Thyroid gland (tissue), 4 donors: Measurements from ENCODE around the gene MGST1. TPM values are rescaled to one million over a fixed set of nuclear protein-coding genes. Genes with fewer than 3 reads are reported as not detected.
A peak's percentile ranks its signal among the peaks of the same experiment; 100 is the strongest.
"Not testable (repeated sequence)": the region's sequence is repeated elsewhere in the genome, so short reads cannot be mapped to it uniquely, and the experiment has no call there.

Source experiments
- DNase-seq, 2 donors: peaks; one replicate each; pipeline ENCODE4 v3.0.0-alpha.2; 2019
- H3K27ac ChIP-seq, 3 donors: fragments of 200-600 bp; sonication (generic); 1 replicate in 2 of 3; 2 replicates in 1 of 3; pipeline ENCODE4 v1.5.1; 2016 to 2019; ENCODE audit warnings: mild to moderate bottlenecking in 1 of 3, moderate library complexity in 1 of 3
- H3K27me3 ChIP-seq: fragments of 200-600 bp; sonication (generic); one replicate; pipeline ENCODE4 v1.5.1; 2019
- H3K36me3 ChIP-seq, 2 donors: fragments of 200-600 bp; sonication (generic); one replicate each; pipeline ENCODE4 v1.5.1; 2016 to 2019
- H3K4me1 ChIP-seq, 2 donors: fragments of 200-600 bp; sonication (generic); one replicate each; pipeline ENCODE4 v1.5.1; 2017 to 2019
- H3K4me3 ChIP-seq, 3 donors: fragments of 200-600 bp; sonication (generic); replicated peaks in 1 of 3; 1 replicate in 2 of 3; 2 replicates in 1 of 3; pipeline ENCODE4 v1.5.1; 2016; ENCODE audit warnings: mild to moderate bottlenecking in 1 of 3
- H3K9me3 ChIP-seq: fragments of 200-600 bp; sonication (generic); one replicate; pipeline ENCODE4 v1.5.1; 2017
- POLR2A ChIP-seq, 2 donors: fragments of 450-650 bp; IDR thresholded peaks; one replicate each; pipeline ENCODE4 v1.6.1; 2017; ENCODE audit warnings: antibody characterized with exemption in 2 of 2, mild to moderate bottlenecking in 2 of 2, moderate library complexity in 1 of 2
- WGBS, 2 donors: methylation state at CpG; one replicate each; pipeline ENCODE4 v1.1.5; 2017; 5-methylcytosine and 5-hydroxymethylcytosine counted together
- intact Hi-C: fragments of 100-400 bp; cut with DNase I; formaldehyde crosslinking; loops from one replicate; pipeline ENCODE4 v1.15.1; 2023
- total RNA-seq, 4 donors: library from RNA; depleted of rRNA; stranded (reverse); fragments of >200 nt; gene quantifications; one replicate each; pipeline ENCODE4 v1.2.3, GENCODE V29; 2016
- TF ChIP-seq, protein P1 (sequence below), 6 experiments: fragments of 200-600 bp in 3 of 6; fragments of 450-650 bp in 3 of 6; sonication (generic) in 3 of 6; IDR thresholded peaks; one replicate each; pipeline ENCODE4 v1.5.1; 2016 to 2019; ENCODE audit warnings: antibody characterized with exemption in 6 of 6, mild to moderate bottlenecking in 2 of 6, inconsistent platforms in 1 of 6, moderate library complexity in 1 of 6

The MGST1 gene
- total RNA-seq, 4 donors from 2014 or later = 454 to 666 (median 594) TPM

DNA sequence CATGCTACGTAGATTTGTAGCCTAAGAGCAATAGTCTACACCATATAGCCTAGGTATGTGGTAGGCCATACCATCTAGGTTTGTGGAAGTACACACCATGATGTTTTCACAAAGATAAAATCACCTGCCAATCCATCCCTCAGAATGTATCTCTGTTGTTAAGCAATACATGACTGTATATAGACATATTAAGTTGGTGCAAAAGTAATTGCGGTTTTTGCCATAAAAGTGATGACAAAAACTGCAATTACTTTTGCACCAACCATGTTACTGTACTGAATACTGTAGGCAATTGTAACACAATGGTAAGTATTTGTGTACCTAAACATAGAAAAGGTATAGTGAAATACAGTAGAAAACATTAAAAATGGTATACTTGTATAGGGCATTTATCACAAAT lies 40.5 kb downstream of the MGST1 start:
- intact Hi-C loops = no loop called here
- WGBS, 2 donors = 63 to 96% methylated on average over 2 of the region's 2 CpGs
- TF ChIP-seq, protein P1, sequence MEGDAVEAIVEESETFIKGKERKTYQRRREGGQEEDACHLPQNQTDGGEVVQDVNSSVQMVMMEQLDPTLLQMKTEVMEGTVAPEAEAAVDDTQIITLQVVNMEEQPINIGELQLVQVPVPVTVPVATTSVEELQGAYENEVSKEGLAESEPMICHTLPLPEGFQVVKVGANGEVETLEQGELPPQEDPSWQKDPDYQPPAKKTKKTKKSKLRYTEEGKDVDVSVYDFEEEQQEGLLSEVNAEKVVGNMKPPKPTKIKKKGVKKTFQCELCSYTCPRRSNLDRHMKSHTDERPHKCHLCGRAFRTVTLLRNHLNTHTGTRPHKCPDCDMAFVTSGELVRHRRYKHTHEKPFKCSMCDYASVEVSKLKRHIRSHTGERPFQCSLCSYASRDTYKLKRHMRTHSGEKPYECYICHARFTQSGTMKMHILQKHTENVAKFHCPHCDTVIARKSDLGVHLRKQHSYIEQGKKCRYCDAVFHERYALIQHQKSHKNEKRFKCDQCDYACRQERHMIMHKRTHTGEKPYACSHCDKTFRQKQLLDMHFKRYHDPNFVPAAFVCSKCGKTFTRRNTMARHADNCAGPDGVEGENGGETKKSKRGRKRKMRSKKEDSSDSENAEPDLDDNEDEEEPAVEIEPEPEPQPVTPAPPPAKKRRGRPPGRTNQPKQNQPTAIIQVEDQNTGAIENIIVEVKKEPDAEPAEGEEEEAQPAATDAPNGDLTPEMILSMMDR (IDR thresholded peaks at IDR 0.05) = no peak
- TF ChIP-seq POLR2A (IDR thresholded peaks at IDR 0.05) = no peak

DNA sequence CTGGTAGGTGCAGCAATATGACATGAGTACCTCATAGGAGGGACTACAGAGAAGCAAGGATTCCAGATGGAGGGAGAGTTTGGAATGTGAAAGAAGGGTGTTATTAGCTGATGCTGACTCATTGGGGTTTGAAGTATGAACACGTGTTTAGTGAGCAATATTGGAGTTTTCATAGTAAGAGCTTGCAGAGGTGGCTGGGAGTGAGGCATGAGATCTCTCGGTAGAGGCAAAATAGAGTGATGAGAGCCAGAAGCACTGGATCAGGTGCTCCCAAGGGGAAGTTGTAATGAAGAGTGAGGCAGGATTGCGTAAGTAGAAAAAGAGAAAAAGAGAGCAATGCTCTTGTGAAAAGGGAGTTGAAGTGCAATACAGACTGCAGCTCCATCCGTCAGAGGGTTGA lies 42.1 kb downstream of the MGST1 start:
- intact Hi-C loops = no loop called here
- H3K36me3 ChIP-seq = no peaks in the 10 kb centered on the region
- peaks cover 0 to 4% of the 10 kb centered on the region in 2 donors for H3K4me1 ChIP-seq
- H3K9me3 ChIP-seq = no peaks in the 10 kb centered on the region
- no peak overlapping the region for H3K4me3 ChIP-seq
- TF ChIP-seq POLR2A (IDR thresholded peaks at IDR 0.05) = peak in 1 of 2 donors; percentile 13
- TF ChIP-seq, protein P1 (IDR thresholded peaks at IDR 0.05) = no peak
- 56 to 75% methylated on average over 4 of the region's 4 CpGs for WGBS, 2 donors
- peak in 1 of 2 donors; percentile 10 for DNase-seq
- H3K27me3 ChIP-seq = no peaks in the 10 kb centered on the region
- H3K27ac ChIP-seq = peak overlapping the region in 1 of 3 donors; percentile 34

More for the DNA sequence above, 40.5 kb downstream of the MGST1 start:
- Histone ChIP-seq H3K9me3 (no peaks in the 10 kb centered on the region), H3K4me1 (peaks cover 0 to 4% of the 10 kb centered on the region in 2 donors), H3K4me3 (no peak overlapping the region), H3K27ac (no peak overlapping the region), H3K36me3 (no peaks in the 10 kb centered on the region), H3K27me3 (no peaks in the 10 kb centered on the region)
- no peak for DNase-seq

DNA sequence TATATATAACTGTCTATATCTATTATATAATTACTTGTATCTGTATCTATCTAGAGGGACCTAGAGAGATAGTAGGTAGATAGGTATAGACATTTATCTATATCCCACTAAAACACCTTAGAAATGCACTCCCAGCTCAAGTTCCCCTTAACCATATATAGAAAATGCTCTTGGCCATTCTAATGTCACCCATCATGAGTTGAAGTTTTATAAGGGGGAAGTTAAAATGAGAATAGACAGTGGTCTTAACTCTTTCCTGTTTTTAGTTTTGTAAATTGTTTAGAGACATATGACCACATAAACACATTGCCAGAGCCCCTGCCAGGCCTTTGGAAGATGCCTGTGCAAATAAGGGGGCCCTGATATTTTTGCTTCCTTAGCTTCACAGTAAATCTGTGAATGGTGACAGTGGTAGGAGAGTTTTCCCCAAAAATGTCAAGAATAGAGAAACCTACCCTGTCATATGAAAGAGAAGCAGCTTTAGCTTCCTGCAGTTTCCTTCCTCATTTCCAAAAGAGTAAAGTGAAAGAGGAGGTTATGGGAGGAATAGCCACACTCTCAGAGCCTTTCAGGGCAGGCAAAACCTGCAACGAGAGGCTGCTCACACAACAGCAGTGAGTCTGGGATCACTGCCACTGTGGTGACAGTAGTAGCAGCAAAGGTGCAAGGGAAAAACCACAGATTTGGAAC lies 45.5 kb downstream of the MGST1 start:
- no peaks in the 10 kb centered on the region for H3K9me3 ChIP-seq
- no peak overlapping the region for H3K4me3 ChIP-seq
- no peak for DNase-seq
- intact Hi-C loops = no loop called here
- TF ChIP-seq, protein P1 (IDR thresholded peaks at IDR 0.05) = no peak
- no peak for TF ChIP-seq POLR2A (IDR thresholded peaks at IDR 0.05)
- 83 to 96% methylated on average over 1 of the region's 1 CpG for WGBS, 2 donors
- no peaks in the 10 kb centered on the region for H3K36me3 ChIP-seq
- H3K4me1 ChIP-seq = peaks cover 0 to 4% of the 10 kb centered on the region in 2 donors
- H3K27me3 ChIP-seq = no peaks in the 10 kb centered on the region
- no peak overlapping the region for H3K27ac ChIP-seq

DNA sequence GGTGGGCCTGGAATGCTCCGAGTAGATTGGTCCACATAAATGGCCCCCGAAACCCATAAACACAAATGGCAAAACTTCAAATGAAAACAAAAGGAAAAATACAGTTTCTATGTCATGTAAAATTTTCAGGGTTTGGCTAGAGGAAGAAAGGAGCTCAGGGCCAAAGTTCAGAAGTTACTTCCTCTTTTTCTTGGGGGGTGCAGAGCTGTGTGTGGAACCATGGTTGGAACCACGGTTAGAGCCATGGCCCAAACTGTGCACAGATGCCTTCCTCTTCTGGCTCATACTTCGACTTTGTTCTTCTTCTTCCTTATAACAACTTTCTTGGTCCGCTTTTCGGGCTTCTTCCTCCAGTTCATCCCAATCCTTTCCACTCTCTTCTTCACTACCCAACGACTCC lies 51.7 kb downstream of the MGST1 start:
- no peak for TF ChIP-seq POLR2A (IDR thresholded peaks at IDR 0.05)
- TF ChIP-seq, protein P1 (IDR thresholded peaks at IDR 0.05) = no peak
- WGBS, 2 donors = 94 to 96% methylated on average over 7 of the region's 7 CpGs
- H3K36me3 ChIP-seq = no peaks in the 10 kb centered on the region
- no peak for DNase-seq
- no peaks in the 10 kb centered on the region for H3K4me1 ChIP-seq
- intact Hi-C loops = no loop called here
- H3K9me3 ChIP-seq = no peaks in the 10 kb centered on the region
- H3K27ac ChIP-seq = no peak overlapping the region
- no peak overlapping the region for H3K4me3 ChIP-seq
- no peaks in the 10 kb centered on the region for H3K27me3 ChIP-seq

DNA sequence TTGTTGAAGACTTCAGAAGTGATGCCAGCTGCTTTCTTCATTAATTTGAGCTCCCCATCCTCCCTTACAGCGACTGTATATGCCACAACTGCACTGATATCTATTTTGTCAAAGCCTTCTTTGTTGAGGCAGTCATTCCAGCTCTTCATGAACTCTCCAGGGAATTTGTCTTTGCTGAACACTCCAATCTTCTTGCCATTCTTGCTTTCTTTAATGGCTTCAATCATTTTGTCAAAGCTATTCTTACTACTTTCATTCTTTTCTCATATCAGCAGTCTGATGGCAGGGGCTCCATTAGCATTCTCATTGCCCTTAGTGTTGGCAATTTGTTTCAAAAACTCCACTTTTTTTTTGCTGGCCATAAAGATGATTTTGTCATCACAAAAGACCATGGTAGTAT lies 54.4 kb downstream of the MGST1 start:
- H3K4me3 ChIP-seq, H3K36me3 ChIP-seq, intact Hi-C loops, H3K9me3 ChIP-seq, H3K27me3 ChIP-seq, H3K4me1 ChIP-seq, H3K27ac ChIP-seq, DNase-seq: not testable (repeated sequence)
- WGBS, 2 donors = 72% methylated on average over 1 of the region's 1 CpG
